GM21360 (cell line): ENCODE measurements around the gene CASQ2.

Source experiments
- ATAC-seq: cut with Tn5 transposase; IDR thresholded peaks from one replicate; pipeline ENCODE4 v1.9.1; 2021; ENCODE audit warnings: mild to moderate bottlenecking, moderate library complexity; ENCODE audit not compliant: unreplicated experiment

CASQ2 gene

DNA sequence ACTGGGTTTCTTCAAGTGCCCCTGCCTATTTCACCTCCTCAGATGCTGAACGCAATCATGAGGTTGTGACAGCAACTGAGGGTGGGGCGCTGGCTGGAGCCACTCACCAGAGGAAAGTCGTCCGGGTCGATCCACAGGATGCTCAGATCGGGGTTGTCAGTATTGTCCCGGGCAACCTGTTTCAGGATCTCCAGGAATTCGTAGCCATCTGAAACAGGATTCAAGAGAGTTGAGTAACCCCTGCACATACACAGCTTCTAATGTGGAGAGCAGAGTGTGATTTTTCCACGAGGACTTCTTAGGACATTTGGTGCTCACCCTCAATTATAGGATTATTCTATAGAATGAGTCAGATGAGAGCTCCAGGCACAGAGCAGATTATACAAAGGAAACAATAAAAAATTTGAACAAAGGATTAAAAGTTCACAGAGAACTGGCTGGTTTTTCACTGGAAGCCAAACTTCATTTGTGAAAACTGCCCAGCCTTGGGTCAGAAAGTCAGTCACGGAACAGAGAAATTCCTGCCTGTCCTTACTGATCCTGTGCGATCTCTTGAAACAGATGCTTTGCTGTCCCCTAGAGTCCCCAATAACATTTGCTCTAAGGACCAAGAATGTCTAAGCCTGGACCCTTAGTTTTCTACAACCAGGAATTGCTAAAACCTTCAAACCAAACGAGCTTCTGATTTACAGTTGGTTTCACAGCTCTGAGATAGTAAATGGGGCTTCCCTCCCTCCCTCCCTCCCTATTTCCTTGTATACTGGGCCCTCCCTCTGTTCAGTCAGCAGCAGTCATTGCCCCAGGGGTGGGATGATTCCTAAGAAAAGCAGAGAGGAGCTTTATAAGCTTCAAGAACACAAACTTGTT lies 63.2 kb downstream of the CASQ2 start:
- no peak for ATAC-seq

DNA sequence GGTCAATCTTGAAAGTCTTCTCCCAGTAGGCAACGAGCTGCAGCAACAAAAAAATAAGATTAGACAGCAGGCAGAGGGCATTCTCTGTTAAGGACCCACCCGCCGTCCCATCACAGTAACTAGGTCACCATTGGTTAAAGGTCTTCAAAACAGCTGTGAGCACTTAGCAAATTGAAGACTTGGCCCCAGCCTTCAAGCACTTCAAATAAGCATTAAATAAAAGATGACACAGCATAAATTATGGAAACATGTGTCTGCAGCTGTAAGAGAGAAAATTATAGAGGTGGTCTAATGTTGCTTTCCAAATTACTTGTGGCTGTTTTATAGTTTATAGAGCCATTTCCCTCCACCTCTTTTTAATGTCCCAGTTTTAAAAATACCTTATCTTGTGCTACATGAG lies 65.6 kb downstream of the CASQ2 start:
- no peak for ATAC-seq

DNA sequence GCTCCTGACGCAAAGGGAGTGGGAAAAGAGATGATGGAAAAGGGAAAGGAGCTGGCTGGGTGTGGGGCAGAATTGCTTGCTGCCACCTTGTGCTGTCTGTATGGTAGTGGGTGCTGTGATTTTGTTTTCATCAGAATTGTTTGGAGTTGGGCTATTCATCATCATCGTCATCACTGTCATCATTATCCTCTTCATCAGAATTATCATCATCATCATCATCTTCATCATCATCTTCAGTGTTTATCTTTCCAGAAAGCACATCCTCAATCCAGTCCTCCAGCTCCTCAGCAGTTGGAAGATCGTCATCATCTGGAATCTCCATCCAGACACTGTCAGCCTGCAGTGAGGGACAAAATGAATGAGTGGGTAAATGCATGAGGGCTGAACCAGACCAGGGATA lies 67.4 kb downstream of the CASQ2 start:
- no peak for ATAC-seq

DNA sequence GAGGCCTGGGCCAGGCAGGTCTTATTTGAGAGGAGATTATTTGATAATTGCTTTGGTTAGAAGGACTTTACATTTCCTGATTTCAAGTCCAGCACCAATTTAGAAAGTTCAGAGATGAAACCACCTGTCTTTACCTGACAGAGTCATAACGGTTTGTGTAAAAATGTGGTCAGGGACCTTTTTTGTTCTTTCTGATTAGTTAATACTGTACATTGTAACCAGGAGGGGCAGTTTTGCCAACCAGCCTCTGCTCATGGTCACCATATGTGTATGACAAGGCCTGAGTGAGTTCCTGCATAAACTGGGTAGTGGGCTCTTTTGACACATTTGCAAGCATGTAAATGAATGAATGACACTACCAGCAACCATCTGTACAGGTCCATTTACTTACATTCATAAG lies 70.9 kb downstream of the CASQ2 start:
- no peak for ATAC-seq

DNA sequence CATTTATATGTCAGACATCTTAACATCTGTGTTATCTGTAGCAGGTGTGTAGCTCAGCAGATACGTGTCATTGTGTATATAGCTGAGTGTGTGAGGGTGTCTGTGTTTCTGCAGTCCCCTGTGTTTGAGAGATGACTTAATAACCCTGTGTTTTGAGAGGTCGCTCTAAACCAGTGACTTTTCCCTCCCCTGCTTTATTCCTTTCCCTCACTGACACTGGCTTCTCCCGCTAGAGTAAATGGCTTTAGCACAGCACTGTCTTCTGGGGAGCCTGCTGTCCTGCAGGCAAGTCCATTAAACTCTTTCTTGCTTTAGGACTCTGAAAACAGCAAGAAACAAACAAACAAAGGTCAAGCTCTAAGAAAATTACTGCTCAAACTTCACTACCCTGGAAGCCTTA lies 73.7 kb downstream of the CASQ2 start:
- ATAC-seq: no peak

DNA sequence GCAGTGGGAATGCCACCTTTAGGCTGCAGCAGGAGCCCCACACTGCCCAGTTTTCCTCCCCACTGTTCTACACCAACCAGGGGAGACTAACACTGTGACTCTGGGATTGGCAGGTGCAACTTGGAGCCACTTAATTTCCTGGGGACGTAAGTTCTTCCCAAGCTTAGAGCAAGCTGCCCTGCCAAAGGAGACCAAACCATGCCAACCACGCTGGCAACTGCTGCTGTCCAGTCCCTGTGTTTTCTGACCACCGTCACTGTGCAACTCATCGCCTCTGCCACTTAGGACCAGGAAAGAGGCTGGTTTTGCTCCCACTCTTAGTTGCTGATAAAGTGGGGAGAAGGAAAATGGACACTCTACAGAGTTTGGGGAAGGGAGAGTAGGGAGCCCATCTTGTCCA lies 76.3 kb downstream of the CASQ2 start:
- no peak for ATAC-seq

DNA sequence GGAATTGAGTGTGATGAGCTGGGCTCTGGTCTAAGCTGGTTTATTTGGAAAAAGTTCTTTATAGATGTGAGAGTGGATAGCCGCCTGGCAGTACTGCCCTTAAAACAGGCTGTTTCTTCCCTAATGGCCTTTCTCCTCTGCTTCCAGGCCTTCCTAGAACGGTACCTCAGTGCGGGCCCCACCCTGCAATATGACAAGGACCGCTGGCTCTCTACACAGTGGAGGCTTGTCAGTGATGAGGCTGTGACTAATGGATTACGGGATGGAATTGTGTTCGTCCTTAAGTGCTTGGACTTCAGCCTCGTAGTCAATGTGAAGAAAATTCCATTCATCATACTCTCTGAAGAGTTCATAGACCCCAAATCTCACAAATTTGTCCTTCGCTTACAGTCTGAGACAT lies 77.5 kb downstream of the CASQ2 start:
- ATAC-seq: no peak

DNA sequence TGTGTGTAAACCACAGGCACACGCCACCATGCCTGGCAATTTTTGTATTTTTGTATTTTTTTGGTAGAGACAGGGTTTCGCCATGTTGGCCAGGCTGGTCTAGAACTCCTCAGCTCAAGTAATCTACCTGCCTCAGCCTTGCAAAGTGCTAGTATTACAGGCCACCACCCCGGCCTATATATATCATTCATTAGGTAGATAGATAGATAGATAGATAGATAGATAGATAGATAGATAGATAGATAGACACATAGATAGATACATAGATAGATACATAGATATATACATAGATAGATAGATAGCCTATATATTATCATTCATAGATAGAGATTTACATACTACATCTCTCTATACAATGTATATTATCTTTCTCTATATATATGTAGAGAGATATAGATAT lies 80.8 kb downstream of the CASQ2 start:
- no peak for ATAC-seq

DNA sequence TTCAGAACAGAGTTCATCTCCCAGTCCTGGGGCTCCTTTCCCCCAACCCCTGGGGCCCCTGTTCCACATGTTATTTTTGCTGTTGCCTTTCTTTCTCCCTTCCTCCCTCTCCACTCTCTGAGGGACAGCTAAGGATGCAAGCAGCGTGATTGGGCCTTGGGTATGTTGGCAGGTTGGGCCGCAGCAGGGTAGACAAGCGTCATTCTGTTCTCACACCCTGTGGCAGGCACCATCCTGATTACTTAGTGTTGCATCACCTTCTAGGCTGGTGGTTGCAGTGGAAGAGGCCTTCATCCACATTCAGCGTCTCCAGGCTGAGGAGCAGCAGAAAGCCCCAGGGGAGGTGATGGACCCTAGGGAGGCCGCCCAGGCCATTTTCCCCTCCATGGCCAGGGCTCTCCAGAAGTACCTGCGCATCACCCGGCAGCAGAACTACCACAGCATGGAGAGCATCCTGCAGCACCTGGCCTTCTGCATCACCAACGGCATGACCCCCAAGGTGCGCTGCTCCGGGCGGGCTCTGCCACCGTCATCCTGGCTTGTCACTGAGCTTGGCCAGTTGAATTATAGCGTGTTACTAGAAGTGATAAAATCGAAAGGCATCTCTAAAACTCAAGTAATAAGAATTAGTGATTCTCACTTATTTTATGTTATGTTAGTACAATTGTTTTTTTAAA lies 83.3 kb downstream of the CASQ2 start:
- no peak for ATAC-seq

DNA sequence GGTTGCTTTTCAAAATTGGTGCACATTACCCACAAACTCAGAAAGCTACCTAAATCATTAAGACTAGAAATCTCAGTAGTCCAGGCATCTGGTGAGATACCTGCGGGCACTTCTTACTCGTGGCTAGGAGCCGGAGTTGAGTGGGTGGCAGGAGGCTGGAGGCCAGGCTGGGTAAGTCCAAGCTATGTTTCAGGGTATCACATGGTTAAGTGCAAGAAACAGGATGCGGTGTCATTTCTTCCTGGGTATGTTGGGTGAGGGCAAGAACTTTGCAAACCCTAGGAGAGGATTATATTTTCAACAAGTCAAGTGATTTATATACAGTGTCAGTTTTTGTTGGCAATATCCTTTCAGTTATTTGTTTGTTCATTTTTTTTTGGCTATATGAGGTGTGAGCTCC lies 85.7 kb downstream of the CASQ2 start:
- ATAC-seq: no peak

DNA sequence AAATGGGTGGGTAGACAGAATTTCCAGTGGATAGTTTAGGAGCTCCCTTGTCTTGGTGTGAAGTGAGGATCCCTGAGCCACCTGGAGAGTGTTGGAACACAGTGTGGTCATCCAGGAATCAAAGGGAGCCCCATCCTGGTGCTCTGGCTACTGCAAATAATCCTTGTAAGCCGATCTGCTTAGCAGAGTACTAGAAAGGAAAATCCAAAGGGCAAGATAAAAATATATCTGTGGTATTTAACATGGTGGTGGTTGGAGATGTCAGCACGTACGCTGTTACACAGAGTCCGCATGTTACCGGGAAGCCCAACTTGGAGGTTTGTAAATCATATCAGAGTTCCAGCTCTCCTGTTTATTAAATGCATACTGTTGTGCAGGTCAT lies 87.8 kb downstream of the CASQ2 start:
- no peak for ATAC-seq

DNA sequence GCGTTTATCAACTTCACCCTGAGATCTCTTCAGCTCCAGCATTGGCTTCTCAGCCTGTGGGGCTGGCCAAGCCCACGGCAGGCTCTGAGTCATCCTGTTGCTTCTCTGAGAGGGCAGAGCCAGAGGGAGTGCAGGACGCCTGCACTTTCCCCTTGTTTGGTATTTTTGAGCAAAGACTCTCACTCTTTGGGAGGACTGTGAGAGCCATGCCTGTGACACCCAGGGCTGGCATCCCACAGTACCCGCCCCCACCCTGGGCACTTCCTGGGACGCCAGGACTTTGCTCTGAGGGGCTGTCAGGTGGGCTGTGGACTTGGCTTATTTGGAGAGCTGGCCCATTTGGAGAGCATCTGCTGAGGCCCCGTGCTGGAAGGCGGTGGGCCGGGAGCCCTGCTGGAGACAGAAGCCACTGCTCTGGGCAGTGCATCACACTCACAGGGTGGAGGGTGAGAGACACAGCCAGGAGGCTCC lies 89.3 kb downstream of the CASQ2 start:
- ATAC-seq: no peak

DNA sequence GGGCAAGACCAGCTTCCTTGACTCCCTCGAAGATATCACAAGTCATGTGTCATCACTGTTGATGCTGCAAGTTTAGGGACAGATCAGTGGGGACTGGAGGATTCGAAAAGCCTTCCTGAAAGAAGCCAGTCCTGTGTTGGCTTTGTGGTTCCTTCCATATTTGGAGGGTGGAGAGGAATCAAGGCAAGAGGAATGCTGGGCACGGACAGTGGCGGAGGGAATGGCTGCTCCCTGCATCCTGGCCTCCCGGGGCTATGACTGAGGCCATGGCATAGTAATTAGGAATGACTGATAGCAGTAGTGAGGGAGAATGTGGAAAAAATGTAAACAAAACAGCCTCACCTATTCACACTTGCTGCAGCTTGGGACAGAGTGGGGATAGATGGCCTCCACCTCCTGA lies 90.4 kb downstream of the CASQ2 start:
- no peak for ATAC-seq

DNA sequence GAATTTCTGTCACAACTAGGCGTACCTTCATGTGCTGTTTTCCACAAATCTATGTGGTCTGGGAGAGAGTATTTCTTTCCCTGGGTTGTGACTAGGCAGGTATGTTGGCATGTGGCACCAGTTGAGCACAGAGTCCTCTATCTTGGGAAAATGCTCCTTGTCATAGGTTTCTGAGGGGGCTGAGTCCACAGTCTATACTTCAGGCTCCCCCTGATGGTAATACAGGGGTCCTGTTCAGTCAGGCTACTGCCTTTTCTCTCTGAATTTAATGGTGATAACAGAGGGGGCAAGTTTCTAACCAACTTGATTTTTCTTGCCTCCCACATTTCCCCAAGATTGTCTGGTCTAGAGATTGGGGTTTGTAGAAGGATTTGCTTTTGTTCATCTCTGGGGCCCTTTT lies 90.9 kb downstream of the CASQ2 start:
- ATAC-seq: no peak

DNA sequence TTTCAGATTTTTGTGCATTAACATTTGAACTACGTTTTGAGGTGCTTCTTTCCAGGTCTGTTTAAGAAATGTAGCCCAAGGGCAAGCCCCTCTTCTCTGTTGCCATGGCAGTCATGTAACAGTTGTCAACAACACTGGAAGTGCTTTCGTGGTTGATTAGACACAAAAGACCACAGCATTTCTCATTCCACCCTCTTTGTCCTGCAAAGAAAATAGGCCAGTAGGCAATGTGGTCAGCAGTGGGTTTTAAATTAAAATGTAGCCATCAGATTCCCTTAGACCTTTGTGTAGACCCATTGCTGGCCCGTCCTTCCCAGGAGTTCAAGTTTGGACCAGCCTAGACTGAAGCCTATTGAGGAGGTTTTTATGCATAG lies 91.3 kb downstream of the CASQ2 start:
- ATAC-seq: no peak

DNA sequence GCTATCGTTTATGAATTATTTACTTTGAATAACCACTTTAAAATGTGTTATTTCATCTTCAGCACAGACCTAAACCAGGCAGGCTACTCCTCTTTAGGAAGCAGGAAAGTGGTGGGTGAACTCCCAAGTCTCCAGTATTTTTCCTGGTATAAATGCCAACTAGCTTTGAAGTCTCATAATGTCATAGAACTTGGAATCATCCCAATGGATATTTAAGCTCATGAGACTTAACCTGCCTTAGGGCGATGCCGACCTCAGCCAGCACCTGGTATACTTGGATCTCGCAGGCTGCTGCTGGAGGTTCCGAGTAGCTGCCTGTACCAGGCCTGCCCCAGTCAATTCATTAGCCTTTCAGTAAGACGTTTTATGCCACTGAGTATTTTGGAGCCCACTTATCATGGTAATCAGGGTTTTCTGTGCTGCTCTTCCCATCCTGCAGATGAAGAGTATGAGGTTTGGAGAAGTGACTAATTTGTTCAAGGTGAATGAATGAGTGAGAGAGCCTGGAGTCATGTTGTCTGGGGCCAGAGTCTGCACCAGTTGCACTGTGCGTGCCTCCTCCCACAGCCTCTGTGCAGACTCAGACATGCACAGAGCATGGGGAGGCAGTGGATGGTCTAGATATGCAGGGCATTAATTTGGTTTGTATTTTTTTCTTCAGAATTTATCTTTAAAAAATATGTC lies 91.9 kb downstream of the CASQ2 start:
- no peak for ATAC-seq

DNA sequence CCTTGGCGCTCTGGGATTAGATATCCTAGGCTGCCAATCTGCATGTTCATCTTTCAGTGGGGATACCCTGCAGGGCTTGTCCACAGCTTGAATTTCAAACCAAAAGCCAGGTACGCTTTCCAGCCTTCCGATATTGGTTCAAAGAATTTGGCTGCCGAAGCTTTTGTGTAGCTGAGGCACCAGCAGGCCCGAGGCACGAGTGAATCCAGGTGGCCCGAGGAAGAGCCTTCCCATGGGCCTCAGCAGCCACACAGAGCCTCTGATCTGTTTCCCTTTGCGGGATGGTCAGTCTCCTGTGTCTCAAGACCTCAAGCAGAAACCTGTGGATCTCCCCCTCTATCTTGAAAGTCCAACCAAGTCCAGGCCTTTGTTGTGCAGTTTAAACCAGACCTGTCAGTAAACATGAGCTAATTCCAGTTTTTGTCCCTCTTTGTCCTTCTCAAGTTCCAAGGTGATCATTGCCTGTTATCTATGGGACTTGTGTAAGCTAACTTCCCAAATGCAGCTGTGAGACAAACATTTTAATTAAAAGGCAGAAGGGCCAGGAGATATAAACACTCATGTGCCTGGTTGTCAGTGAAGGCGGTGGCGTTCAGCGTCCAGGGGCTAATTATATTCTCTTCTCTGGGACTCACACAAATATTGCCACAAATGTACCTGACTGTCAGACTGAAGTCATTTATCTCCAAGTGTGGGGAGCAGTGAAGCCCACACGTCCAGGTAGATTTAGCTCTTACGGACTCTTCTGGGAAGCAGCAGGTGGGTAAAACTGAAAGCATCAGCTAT lies 96.1 kb downstream of the CASQ2 start:
- no peak for ATAC-seq

DNA sequence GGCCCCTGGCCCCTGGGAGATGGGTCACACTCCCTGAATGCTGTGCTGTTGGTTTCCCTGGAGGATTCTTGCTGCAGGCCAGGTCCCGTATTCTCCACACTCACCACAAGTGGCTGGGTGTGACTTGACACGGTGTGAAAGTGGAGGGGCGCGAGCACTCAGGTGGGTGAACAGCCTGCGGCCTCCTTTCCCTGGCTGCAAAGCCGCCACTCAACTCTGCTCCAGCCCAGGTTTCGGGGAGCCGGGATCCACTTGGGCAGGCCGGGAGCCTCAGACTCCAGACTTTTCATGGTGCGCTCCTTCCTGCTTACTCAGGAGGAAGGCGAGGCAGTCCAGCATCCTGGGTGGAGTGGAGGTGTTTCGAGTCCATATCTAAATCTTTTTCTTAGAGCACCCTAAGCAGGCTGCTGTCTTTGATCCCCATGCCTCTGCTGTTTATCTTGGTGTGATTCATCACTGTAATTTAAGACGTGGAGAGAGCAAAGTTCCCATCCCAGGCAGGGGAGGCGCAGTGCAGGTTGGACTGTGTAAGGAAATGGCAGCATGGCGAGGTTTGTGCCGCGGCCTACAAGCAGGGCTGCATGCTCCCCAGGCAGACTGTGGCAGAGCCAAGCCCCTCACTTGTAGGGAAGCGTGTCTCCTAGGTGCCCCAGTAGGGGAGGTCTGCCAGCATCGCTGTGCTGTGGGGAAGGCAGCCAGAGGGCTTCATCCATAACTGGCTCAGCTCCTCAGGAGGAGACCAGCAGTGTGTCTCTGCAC lies 97.2 kb downstream of the CASQ2 start:
- no peak for ATAC-seq

DNA sequence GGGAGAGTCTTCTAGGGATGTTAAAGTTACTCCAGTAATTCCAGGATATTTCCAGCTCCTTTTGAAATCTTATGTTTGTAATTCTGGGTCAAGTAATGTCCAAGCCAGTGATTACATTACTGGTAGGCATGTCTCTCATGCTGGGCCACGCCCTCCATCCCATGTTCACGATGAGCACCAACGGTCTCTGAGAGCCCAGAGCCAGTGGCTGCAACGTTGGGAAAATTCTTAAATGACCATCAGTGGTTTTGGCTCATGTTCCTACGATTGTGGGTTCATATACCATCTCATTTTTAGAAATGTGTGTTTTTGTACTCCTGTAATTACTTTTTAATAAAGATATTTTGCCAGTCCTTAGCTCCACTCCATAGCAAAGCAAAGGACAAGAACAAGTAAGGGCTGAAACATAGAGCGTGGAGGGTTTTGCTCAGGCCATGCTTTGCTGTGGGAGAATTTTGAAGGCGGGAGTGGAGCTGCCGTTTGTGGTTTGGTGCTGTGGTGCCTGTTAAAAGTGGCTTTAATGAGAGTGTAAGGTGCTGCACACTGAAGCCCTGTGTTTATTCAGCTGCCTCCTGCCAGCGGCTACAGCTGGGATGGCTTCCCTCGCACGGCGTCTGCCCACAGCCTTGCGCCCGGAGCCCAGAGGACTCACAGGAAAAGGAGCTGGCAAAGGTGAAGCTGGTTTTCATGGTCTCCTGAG lies 97.9 kb downstream of the CASQ2 start:
- ATAC-seq: no peak

DNA sequence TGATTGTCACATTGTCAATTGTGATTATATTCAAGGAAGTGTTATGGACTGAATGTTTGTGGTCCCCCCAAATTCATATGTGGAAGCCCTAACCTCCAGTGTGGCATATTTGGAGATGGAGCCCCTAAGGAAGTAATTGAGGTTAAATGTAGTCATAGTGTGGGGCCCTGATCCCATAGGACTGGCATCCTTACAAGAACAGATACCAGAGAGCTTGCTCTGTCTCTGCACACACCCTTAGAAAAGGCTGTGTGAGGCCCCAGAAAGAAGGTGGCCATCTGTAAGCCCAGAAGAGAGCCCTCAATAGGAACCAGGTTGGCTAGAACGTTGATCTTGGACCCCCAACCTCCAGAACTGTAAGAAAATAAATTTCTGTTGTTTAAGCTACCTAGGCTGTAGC lies 98.6 kb downstream of the CASQ2 start:
- ATAC-seq: no peak
